WTC11 (cell line): ENCODE results near the gene PERP. TPM values are rescaled to one million over a fixed set of nuclear protein-coding genes. Genes with fewer than 3 reads are reported as not detected.
"Not testable (repeated sequence)": the region's sequence is repeated elsewhere in the genome, so short reads cannot be mapped to it uniquely, and the experiment has no call there.

Experiments used
- ATAC-seq: fragments of 200-7000 bp; cut with Tn5 transposase; 2 replicates; pipeline ENCODE4 v1.10.0; 2021; ENCODE audit warnings: mild to moderate bottlenecking, moderate library complexity
- CTCF ChIA-PET: fragments of 300-600 bp; sonication (Branson Sonifier 250); formaldehyde crosslinking; loops from one replicate; lab custom pipeline; 2021; ENCODE audit warnings: antibody characterized with exemption; lab: Charles Lee
- POLR2A ChIA-PET: fragments of 350-600 bp; sonication (Branson Sonifier 250); formaldehyde crosslinking; loops from one replicate; lab custom pipeline; 2021; ENCODE audit warnings: antibody characterized with exemption; lab: Charles Lee
- DNase-seq: peaks from one replicate; pipeline ENCODE4 v3.0.0; 2021; ENCODE audit warnings: low spot score
- H3K27ac Mint-ChIP-seq: 2 replicates; pipeline ENCODE4 v1.8.0; 2021; ENCODE audit warnings: mixed read lengths
- H3K27me3 Mint-ChIP-seq: 2 replicates; pipeline ENCODE4 v1.8.0; 2021; ENCODE audit warnings: low read depth, mild to moderate bottlenecking, moderate library complexity, mixed read lengths
- H3K36me3 Mint-ChIP-seq: 2 replicates; pipeline ENCODE4 v1.8.0; 2021; ENCODE audit warnings: mixed read lengths
- H3K4me1 Mint-ChIP-seq: 2 replicates; pipeline ENCODE4 v1.8.0; 2022; ENCODE audit warnings: mixed read lengths
- H3K4me3 Mint-ChIP-seq: 2 replicates; pipeline ENCODE4 v1.8.0; 2021; ENCODE audit warnings: mild to moderate bottlenecking, moderate library complexity, mixed read lengths
- H3K9me3 Mint-ChIP-seq: 2 replicates; pipeline ENCODE4 v1.8.0; 2021; ENCODE audit warnings: mixed read lengths
- AFF4 ChIP-seq: sonication (generic); formaldehyde crosslinking; IDR thresholded peaks from 2 replicates; pipeline ENCODE4 v1.8.1; 2023; ENCODE audit warnings: mild to moderate bottlenecking, missing genetic modification reagents, borderline replicate concordance
- CBFB ChIP-seq: sonication (generic); formaldehyde crosslinking; IDR thresholded peaks from 2 replicates; pipeline ENCODE4 v1.8.1; 2022; ENCODE audit warnings: mild to moderate bottlenecking, low read depth, missing genetic modification reagents
- CDX4 ChIP-seq: fragments of 250-450 bp; sonication (Bioruptor Pico); IDR thresholded peaks from 2 replicates; pipeline ENCODE4 v1.9.0; 2021; ENCODE audit warnings: moderate library complexity, mild to moderate bottlenecking, inconsistent platforms, borderline replicate concordance
- CREB1 ChIP-seq: sonication (generic); formaldehyde crosslinking; IDR thresholded peaks from 2 replicates; pipeline ENCODE4 v1.8.0; 2023; ENCODE audit warnings: mild to moderate bottlenecking, missing genetic modification reagents
- FOXP1 ChIP-seq: sonication (generic); formaldehyde crosslinking; IDR thresholded peaks from 2 replicates; pipeline ENCODE4 v1.8.0; 2022; ENCODE audit warnings: missing genetic modification reagents, mild to moderate bottlenecking, moderate library complexity, borderline replicate concordance
- GABPB1 ChIP-seq: sonication (generic); formaldehyde crosslinking; IDR thresholded peaks from 2 replicates; pipeline ENCODE4 v1.8.1; 2023; ENCODE audit warnings: mild to moderate bottlenecking, missing genetic modification reagents
- GTF2I ChIP-seq: fragments of 250-450 bp; sonication (Bioruptor Pico); conservative IDR thresholded peaks from 2 replicates; pipeline ENCODE4 v1.4.0; 2021; ENCODE audit warnings: mild to moderate bottlenecking
- IRF1 ChIP-seq: sonication (generic); formaldehyde crosslinking; IDR thresholded peaks from 2 replicates; pipeline ENCODE4 v1.8.0; 2023; ENCODE audit warnings: missing genetic modification reagents
- JAZF1 ChIP-seq: fragments of 250-450 bp; sonication (Bioruptor Pico); IDR thresholded peaks from 2 replicates; pipeline ENCODE4 v1.9.0; 2021; ENCODE audit warnings: moderate library complexity, mild to moderate bottlenecking, inconsistent platforms
- KAT7 ChIP-seq: sonication (generic); formaldehyde crosslinking; IDR thresholded peaks from 2 replicates; pipeline ENCODE4 v1.8.1; 2023; ENCODE audit warnings: missing genetic modification reagents, mild to moderate bottlenecking, borderline replicate concordance
- MXD4 ChIP-seq: fragments of 250-450 bp; sonication (Bioruptor Pico); IDR thresholded peaks from 2 replicates; pipeline ENCODE4 v1.8.0; 2021; ENCODE audit warnings: mild to moderate bottlenecking, moderate library complexity, borderline replicate concordance
- NFE2L1 ChIP-seq: sonication (generic); formaldehyde crosslinking; IDR thresholded peaks from 2 replicates; pipeline ENCODE4 v1.8.1; 2023; ENCODE audit warnings: missing genetic modification reagents
- SMAD3 ChIP-seq: sonication (generic); formaldehyde crosslinking; IDR thresholded peaks from 2 replicates; pipeline ENCODE4 v1.8.0; 2022; ENCODE audit warnings: missing genetic modification reagents, mild to moderate bottlenecking, borderline replicate concordance
- USF1 ChIP-seq: sonication (generic); formaldehyde crosslinking; IDR thresholded peaks from 2 replicates; pipeline ENCODE4 v1.8.0; 2022; ENCODE audit warnings: mild to moderate bottlenecking, missing genetic modification reagents
- ZMAT4 ChIP-seq: fragments of 250-450 bp; sonication (Bioruptor Pico); IDR thresholded peaks from 2 replicates; pipeline ENCODE4 v1.9.0; 2021; ENCODE audit warnings: mild to moderate bottlenecking
- ZNF512 ChIP-seq: sonication (generic); formaldehyde crosslinking; IDR thresholded peaks from 2 replicates; pipeline ENCODE4 v1.8.1; 2022; ENCODE audit warnings: missing genetic modification reagents, borderline replicate concordance
- total RNA-seq: library from RNA; stranded (reverse); gene quantifications from 3 replicates; pipeline ENCODE4 v1.2.3, GENCODE V29; 2021
- TF ChIP-seq, protein P1 (sequence below): sonication (generic); formaldehyde crosslinking; IDR thresholded peaks from 2 replicates; pipeline ENCODE4 v1.8.1; 2023; ENCODE audit warnings: mild to moderate bottlenecking, missing genetic modification reagents
- TF ChIP-seq, protein P2 (sequence below): sonication (generic); formaldehyde crosslinking; IDR thresholded peaks from 2 replicates; pipeline ENCODE4 v1.8.1; 2022; ENCODE audit warnings: low read depth, mild to moderate bottlenecking, moderate library complexity, missing genetic modification reagents, borderline replicate concordance
- TF ChIP-seq, protein P3 (sequence below): sonication (generic); formaldehyde crosslinking; IDR thresholded peaks from 2 replicates; pipeline ENCODE4 v1.8.1; 2022; ENCODE audit warnings: mild to moderate bottlenecking, missing genetic modification reagents, moderate library complexity, borderline replicate concordance
- TF ChIP-seq, protein P4 (sequence below): fragments of 250-450 bp; sonication (Bioruptor Pico); IDR thresholded peaks from 2 replicates; pipeline ENCODE4 v2.1.2; 2022; ENCODE audit warnings: mild to moderate bottlenecking, moderate library complexity

PERP gene
- total RNA-seq, 1 experiment from 2014 or later = 26.9 TPM

- TF ChIP-seq, protein P1, sequence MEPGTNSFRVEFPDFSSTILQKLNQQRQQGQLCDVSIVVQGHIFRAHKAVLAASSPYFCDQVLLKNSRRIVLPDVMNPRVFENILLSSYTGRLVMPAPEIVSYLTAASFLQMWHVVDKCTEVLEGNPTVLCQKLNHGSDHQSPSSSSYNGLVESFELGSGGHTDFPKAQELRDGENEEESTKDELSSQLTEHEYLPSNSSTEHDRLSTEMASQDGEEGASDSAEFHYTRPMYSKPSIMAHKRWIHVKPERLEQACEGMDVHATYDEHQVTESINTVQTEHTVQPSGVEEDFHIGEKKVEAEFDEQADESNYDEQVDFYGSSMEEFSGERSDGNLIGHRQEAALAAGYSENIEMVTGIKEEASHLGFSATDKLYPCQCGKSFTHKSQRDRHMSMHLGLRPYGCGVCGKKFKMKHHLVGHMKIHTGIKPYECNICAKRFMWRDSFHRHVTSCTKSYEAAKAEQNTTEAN (CRISPR knock-in tag) = no peak
- TF ChIP-seq CBFB (CRISPR knock-in tag) (no peak), JAZF1 (no peak), KAT7 (no peak)
- TF ChIP-seq, protein P2, sequence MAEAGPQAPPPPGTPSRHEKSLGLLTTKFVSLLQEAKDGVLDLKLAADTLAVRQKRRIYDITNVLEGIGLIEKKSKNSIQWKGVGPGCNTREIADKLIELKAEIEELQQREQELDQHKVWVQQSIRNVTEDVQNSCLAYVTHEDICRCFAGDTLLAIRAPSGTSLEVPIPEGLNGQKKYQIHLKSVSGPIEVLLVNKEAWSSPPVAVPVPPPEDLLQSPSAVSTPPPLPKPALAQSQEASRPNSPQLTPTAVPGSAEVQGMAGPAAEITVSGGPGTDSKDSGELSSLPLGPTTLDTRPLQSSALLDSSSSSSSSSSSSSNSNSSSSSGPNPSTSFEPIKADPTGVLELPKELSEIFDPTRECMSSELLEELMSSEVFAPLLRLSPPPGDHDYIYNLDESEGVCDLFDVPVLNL (CRISPR knock-in tag) = no peak
Observed at GRCh38 chr6:138124096-138124495, 16.9 kb upstream of the PERP start (continued).

DNA sequence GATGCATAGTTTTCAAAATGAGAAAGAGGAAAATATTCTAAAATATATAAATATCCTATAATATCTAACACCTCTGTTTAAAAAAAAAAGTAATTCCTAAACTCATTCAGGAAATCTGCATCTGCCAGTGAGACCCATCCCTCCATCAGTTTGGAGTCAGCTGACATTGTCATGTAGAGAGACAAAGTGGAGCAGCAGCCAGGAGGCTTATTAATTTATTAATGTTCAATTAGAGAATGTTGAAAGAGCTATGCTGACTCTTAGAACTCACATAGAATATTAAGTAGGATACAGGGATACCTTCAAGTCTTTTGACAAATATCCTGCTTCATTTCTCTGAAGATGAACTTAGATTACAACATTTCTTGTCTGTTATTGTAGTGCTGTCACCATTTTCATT lies 12.8 kb upstream of the PERP start:
- TF ChIP-seq ZNF512 (CRISPR knock-in tag) (no peak), FOXP1 (no peak), CREB1 (CRISPR knock-in tag) (no peak), SMAD3 (no peak), NFE2L1 (CRISPR knock-in tag) (no peak), AFF4 (CRISPR knock-in tag) (no peak), IRF1 (CRISPR knock-in tag) (no peak), GABPB1 (no peak), GTF2I (CRISPR knock-in tag) (no peak), MXD4 (no peak), CDX4 (CRISPR knock-in tag) (no peak), ZMAT4 (CRISPR knock-in tag) (no peak), USF1 (CRISPR knock-in tag) (no peak)
- TF ChIP-seq, protein P3, sequence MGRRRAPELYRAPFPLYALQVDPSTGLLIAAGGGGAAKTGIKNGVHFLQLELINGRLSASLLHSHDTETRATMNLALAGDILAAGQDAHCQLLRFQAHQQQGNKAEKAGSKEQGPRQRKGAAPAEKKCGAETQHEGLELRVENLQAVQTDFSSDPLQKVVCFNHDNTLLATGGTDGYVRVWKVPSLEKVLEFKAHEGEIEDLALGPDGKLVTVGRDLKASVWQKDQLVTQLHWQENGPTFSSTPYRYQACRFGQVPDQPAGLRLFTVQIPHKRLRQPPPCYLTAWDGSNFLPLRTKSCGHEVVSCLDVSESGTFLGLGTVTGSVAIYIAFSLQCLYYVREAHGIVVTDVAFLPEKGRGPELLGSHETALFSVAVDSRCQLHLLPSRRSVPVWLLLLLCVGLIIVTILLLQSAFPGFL = no peak
- TF ChIP-seq, protein P4, sequence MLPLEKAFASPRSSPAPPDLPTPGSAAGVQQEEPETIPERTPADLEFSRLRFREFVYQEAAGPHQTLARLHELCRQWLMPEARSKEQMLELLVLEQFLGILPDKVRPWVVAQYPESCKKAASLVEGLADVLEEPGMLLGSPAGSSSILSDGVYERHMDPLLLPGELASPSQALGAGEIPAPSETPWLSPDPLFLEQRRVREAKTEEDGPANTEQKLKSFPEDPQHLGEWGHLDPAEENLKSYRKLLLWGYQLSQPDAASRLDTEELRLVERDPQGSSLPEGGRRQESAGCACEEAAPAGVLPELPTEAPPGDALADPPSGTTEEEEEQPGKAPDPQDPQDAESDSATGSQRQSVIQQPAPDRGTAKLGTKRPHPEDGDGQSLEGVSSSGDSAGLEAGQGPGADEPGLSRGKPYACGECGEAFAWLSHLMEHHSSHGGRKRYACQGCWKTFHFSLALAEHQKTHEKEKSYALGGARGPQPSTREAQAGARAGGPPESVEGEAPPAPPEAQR (CRISPR knock-in tag) = no peak
- POLR2A ChIA-PET = no interaction called here
- peaks cover 4% of the 10 kb centered on the region for H3K36me3 Mint-ChIP-seq
- peaks cover 6% of the 10 kb centered on the region for H3K4me1 Mint-ChIP-seq
- H3K9me3 Mint-ChIP-seq = peaks cover 24% of the 10 kb centered on the region
- H3K27me3 Mint-ChIP-seq = no peaks in the 10 kb centered on the region
- H3K27ac Mint-ChIP-seq = no peak overlapping the region
- H3K4me3 Mint-ChIP-seq = no peak overlapping the region
- ATAC-seq (no peak), DNase-seq (no peak)
- CTCF ChIA-PET = interaction anchor here (1.2 to 1.3 kb wide), 2 partner anchors 159 to 284 kb away, joined by 4 read pairs; partner anchors contain the start of gene HEBP2

DNA sequence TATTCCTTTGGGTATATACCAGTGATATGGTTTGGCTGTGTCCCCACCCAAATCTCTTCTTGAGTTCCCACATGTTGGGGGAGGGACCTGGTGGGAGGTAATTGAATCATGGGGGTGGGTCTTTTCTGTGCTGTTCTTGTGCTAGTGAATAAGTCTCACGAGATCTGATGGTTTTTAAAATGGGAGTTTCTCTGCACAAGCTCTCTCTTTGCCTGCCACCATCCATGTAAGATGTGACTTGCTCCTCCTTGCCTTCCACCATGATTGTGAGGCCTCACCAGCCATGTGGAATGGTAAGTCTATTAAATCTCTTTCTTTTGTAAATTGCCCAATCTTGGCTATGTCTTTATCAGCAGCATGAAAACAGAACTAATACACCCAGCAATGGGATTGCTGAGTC lies 12.0 kb upstream of the PERP start:
- peaks cover 17% of the 10 kb centered on the region for H3K9me3 Mint-ChIP-seq
- DNase-seq, H3K4me3 Mint-ChIP-seq, H3K27me3 Mint-ChIP-seq, H3K27ac Mint-ChIP-seq, H3K4me1 Mint-ChIP-seq, ATAC-seq, H3K36me3 Mint-ChIP-seq, POLR2A ChIA-PET: not testable (repeated sequence)
- CTCF ChIA-PET = interaction anchor here (0.6 kb wide), 1 partner anchor 92 kb away, joined by 4 read pairs; no protein-coding TSS in a partner anchor
